Endothelial cell of umbilical vein (primary cell): ENCODE measurements around the gene CLSTN2. TPM values are rescaled to one million over a fixed set of nuclear protein-coding genes. Genes with fewer than 3 reads are reported as not detected.

ENCODE experiments used
- BruUV-seq: library from RNA; stranded (reverse); fragments of 400-500 nt; replicated peaks from 2 replicates; lab custom pipeline; 2021; lab: Mats Ljungman, UMichigan
- CTCF ChIA-PET: fragments of 300-600, 350-600 bp; sonication (Branson Sonifier 250); formaldehyde crosslinking; loops from one replicate; lab custom pipeline; 2021; ENCODE audit warnings: antibody characterized with exemption, inconsistent platforms; lab: Charles Lee
- POLR2A ChIA-PET: fragments of 300-600, 350-600 bp; sonication (Branson Sonifier 250); formaldehyde crosslinking; loops from one replicate; lab custom pipeline; 2021; ENCODE audit warnings: antibody characterized with exemption, inconsistent platforms; lab: Charles Lee
- DNase-seq: peaks from one replicate; pipeline ENCODE4 v3.0.0-alpha.2; 2011; ENCODE audit warnings: low read depth, low spot score
- FAIRE-seq: peaks from 2 replicates; lab custom pipeline; 2011; peaks lifted over from hg19 to GRCh38; lab: Jason Lieb, UNC
- H2AFZ ChIP-seq: 2 replicates; pipeline ENCODE4 v1.6.0; 2012; ENCODE audit warnings: low read depth, low read length, control low read depth, inconsistent platforms
- H3K27ac ChIP-seq: 2 replicates; pipeline ENCODE4 v1.5.1; 2011; ENCODE audit warnings: low read depth, mild to moderate bottlenecking, control low read depth, low read length, moderate library complexity; ENCODE audit not compliant: insufficient read depth
- H3K27me3 ChIP-seq, 2 experiments: 2 replicates each; pipeline versions ENCODE4 v1.6.0 to v1.6.1; 2011; ENCODE audit warnings: low read length in 2 of 2, mixed read lengths in 1 of 2; ENCODE audit not compliant: control insufficient read depth in 2 of 2, insufficient read depth in 2 of 2
- H3K36me3 ChIP-seq, 2 experiments: 2 replicates in 1 of 2; 3 replicates in 1 of 2; pipeline ENCODE4 v1.5.1; 2011; ENCODE audit warnings: low read length in 2 of 2, mild to moderate bottlenecking in 1 of 2, moderate library complexity in 1 of 2; ENCODE audit not compliant: control insufficient read depth in 2 of 2, insufficient read depth in 2 of 2; ENCODE audit errors: extremely low read depth in 1 of 2
- H3K4me1 ChIP-seq: 3 replicates; pipeline ENCODE4 v1.5.1; 2011; ENCODE audit warnings: mild to moderate bottlenecking, low read length; ENCODE audit not compliant: control insufficient read depth, insufficient read depth; ENCODE audit errors: extremely low read depth
- H3K4me2 ChIP-seq: 2 replicates; pipeline ENCODE4 v1.6.1; 2011; ENCODE audit warnings: low read length, control low read depth, mixed read lengths; ENCODE audit not compliant: insufficient read depth
- H3K4me3 ChIP-seq, 3 experiments: fragments of 200-600 bp in 1 of 3; sonication (generic), shearing (Covaris generic) in 1 of 3; replicated peaks in 1 of 3; 2 replicates each; pipeline ENCODE4 v1.5.1; 2011 to 2016; ENCODE audit warnings: control low read depth in 3 of 3, low read length in 3 of 3, mild to moderate bottlenecking in 2 of 3, inconsistent platforms in 1 of 3, low read depth in 1 of 3, moderate library complexity in 1 of 3; ENCODE audit not compliant: insufficient read depth in 1 of 3
- H3K79me2 ChIP-seq: 2 replicates; pipeline ENCODE4 v1.6.0; 2012; ENCODE audit warnings: low read length, inconsistent platforms; ENCODE audit not compliant: control insufficient read depth, insufficient read depth
- H3K9ac ChIP-seq: replicated peaks from 2 replicates; pipeline ENCODE3; 2011; ENCODE audit warnings: low read length, control low read depth; ENCODE audit not compliant: insufficient read depth; ENCODE audit errors: extremely low read depth
- H3K9me1 ChIP-seq: replicated peaks from 3 replicates; pipeline ENCODE4 v1.6.0; 2011; ENCODE audit warnings: mild to moderate bottlenecking, low read length; ENCODE audit not compliant: control insufficient read depth, insufficient read depth; ENCODE audit errors: extremely low read depth
- H3K9me3 ChIP-seq: replicated peaks from 2 replicates; pipeline ENCODE4 v1.5.1; 2012; ENCODE audit warnings: low read length, inconsistent platforms; ENCODE audit not compliant: control insufficient read depth, insufficient read depth
- H4K20me1 ChIP-seq: replicated peaks from 2 replicates; pipeline ENCODE3; 2011; ENCODE audit warnings: mild to moderate bottlenecking, low read length; ENCODE audit not compliant: control insufficient read depth, insufficient read depth; ENCODE audit errors: extremely low read depth
- CTCF ChIP-seq, 2 donors: IDR thresholded peaks; 1 replicate in 1 of 2; 2 replicates in 1 of 2; pipeline ENCODE4 v1.5.1; 2011; ENCODE audit warnings: low read length in 2 of 2, mild to moderate bottlenecking in 2 of 2, moderate library complexity in 2 of 2, control low read depth in 1 of 2, inconsistent platforms in 1 of 2, low read depth in 1 of 2; ENCODE audit not compliant: insufficient read depth in 1 of 2; ENCODE audit errors: extremely low read depth in 1 of 2
- EZH2 ChIP-seq: IDR thresholded peaks from 2 replicates; pipeline ENCODE4 v1.6.1; 2012; ENCODE audit warnings: borderline replicate concordance, low read depth, mild to moderate bottlenecking, moderate library complexity, low read length, inconsistent platforms; ENCODE audit not compliant: severe bottlenecking
- FOS ChIP-seq: IDR thresholded peaks from 2 replicates; pipeline ENCODE4 v1.6.1; 2011; ENCODE audit warnings: mild to moderate bottlenecking, low read length, moderate library complexity, borderline replicate concordance; ENCODE audit not compliant: insufficient read depth
- GATA2 ChIP-seq: IDR thresholded peaks from 2 replicates; pipeline ENCODE4 v1.7.0; 2011; ENCODE audit warnings: low read depth, mild to moderate bottlenecking, moderate library complexity, mixed read lengths, low read length; ENCODE audit not compliant: insufficient read length, insufficient read depth
- JUN ChIP-seq: IDR thresholded peaks from 2 replicates; pipeline ENCODE4 v1.6.1; 2011; ENCODE audit warnings: borderline replicate concordance, low read depth; ENCODE audit not compliant: insufficient read length, insufficient read depth
- MAX ChIP-seq: IDR thresholded peaks from 2 replicates; pipeline ENCODE4 v1.6.1; 2011; ENCODE audit not compliant: insufficient read depth, insufficient read length
- MYC ChIP-seq: IDR thresholded peaks from one replicate; pipeline ENCODE4 v1.6.1; 2011; ENCODE audit warnings: mild to moderate bottlenecking, low read depth, low read length
- POLR2A ChIP-seq: IDR thresholded peaks from 2 replicates; pipeline ENCODE4 v1.6.1; 2012; ENCODE audit warnings: low read depth, mild to moderate bottlenecking, control low read depth, low read length
- POLR2AphosphoS5 ChIP-seq: IDR thresholded peaks from 2 replicates; pipeline ENCODE4 v1.6.1; 2012; ENCODE audit warnings: low read depth, mild to moderate bottlenecking, control low read depth, low read length, moderate library complexity; ENCODE audit not compliant: insufficient read depth
- dilution Hi-C: fragments of 300-500 bp; cut with MboI; formaldehyde crosslinking; loops from one replicate; pipeline ENCODE4 v1.15.0; 2019; ENCODE audit warnings: low sequenced_read_pairs; ENCODE audit not compliant: extremely low pct_ligation_motif_present
- intact Hi-C: fragments of 100-400 bp; cut with micrococcal nuclease; formaldehyde crosslinking; loops from one replicate; pipeline ENCODE4 v1.10.0; 2022
- polyA plus RNA-seq, 4 experiments: library from polyadenylated mRNA; depleted of rRNA in 3 of 4; stranded (reverse) in 3 of 4; unstranded in 1 of 4; fragments of >200 nt; gene quantifications; 2 replicates each; pipeline versions ENCODE4 v1.2.1 to v1.2.3, GENCODE V29; 2011 to 2012; ENCODE audit warnings: missing spikeins in 1 of 4
- total RNA-seq: library from RNA; stranded (reverse); gene quantifications from 2 replicates; pipeline ENCODE4 v1.2.3, GENCODE V29; 2021

CLSTN2 gene
- total and polyA plus RNA-seq, 2 donors (not counting 3 experiments of a cell fraction or from before 2014, with no cell fraction given), result 0.26 to 0.38 TPM

- no peak for TF ChIP-seq MYC
- TF ChIP-seq POLR2AphosphoS5, result no peak
- no peak for TF ChIP-seq GATA2
- TF ChIP-seq EZH2, result no peak
- no peak for TF ChIP-seq JUN
- no peak for TF ChIP-seq CTCF (IDR thresholded peaks at IDR 0.05; ENCODE audit: extremely low read depth in 1 of 2, insufficient read depth in 1 of 2, low read depth in 1 of 2, low read length in 2 of 2)
- TF ChIP-seq MAX, result no peak
- TF ChIP-seq POLR2A, result no peak
- TF ChIP-seq FOS, result no peak
- DNase-seq, result no peak
- Histone ChIP-seq H3K79me2 (no peaks in the 10 kb centered on the region), H3K4me2 (no peak overlapping the region), H2AFZ (no peak overlapping the region), H3K4me1 (no peaks in the 10 kb centered on the region), H3K4me3 (no peak overlapping the region), H3K36me3 (no peaks in the 10 kb centered on the region), H3K27me3 (no peaks in the 10 kb centered on the region), H3K9ac (no peak overlapping the region), H3K9me3 (no peaks in the 10 kb centered on the region), H3K27ac (no peak overlapping the region), H3K9me1 (no peaks in the 10 kb centered on the region), H4K20me1 (no peaks in the 10 kb centered on the region)
- dilution Hi-C loops (no loop called here), intact Hi-C loops (no loop called here)
- no TSS peak for BruUV-seq
- POLR2A ChIA-PET, result no interaction called here
- CTCF ChIA-PET, result no interaction called here
- FAIRE-seq, result no peak
These were observed 493.4 kb downstream of the CLSTN2 start for GRCh38 chr3:140428380-140428779.
